Heart left ventricle (tissue), 16 donors: Measurements from ENCODE around the gene TOP1. TPM values are rescaled to one million over a fixed set of nuclear protein-coding genes. Genes with fewer than 3 reads are reported as not detected.
"Not testable (repeated sequence)": the region's sequence is repeated elsewhere in the genome, so short reads cannot be mapped to it uniquely, and the experiment has no call there.

Source experiments
- ATAC-seq, 4 donors: fragments of 200-7000 bp; cut with Tn5 transposase; one replicate each; pipeline ENCODE4 v1.9.1; 2020 to 2022; ENCODE audit warnings: moderate library complexity in 4 of 4, mild to moderate bottlenecking in 3 of 4, moderate number of reproducible peaks in 1 of 4
- DNase-seq, 5 donors: peaks; one replicate each; pipeline ENCODE4 v3.0.0-alpha.2; 2020
- H3K27ac ChIP-seq, 12 donors: fragments of 200-600 bp; sonication (generic) in 4 of 12; one replicate each; pipeline versions ENCODE4 v1.5.0 to v1.8.0; 2016 to 2022; ENCODE audit warnings: mild to moderate bottlenecking in 2 of 12
- H3K27me3 ChIP-seq, 9 donors: fragments of 200-600 bp; sonication (generic) in 2 of 9; one replicate each; pipeline versions ENCODE4 v1.5.1 to v1.8.0; 2016 to 2022; ENCODE audit warnings: mild to moderate bottlenecking in 3 of 9
- H3K36me3 ChIP-seq, 9 donors: fragments of 200-600 bp; sonication (generic) in 2 of 9; one replicate each; pipeline versions ENCODE4 v1.5.0 to v1.8.0; 2018 to 2022; ENCODE audit warnings: mild to moderate bottlenecking in 2 of 9
- H3K4me1 ChIP-seq, 12 donors: fragments of 200-600 bp; sonication (generic) in 4 of 12; one replicate each; pipeline versions ENCODE4 v1.5.0 to v1.8.0; 2016 to 2022; ENCODE audit warnings: mild to moderate bottlenecking in 3 of 12
- H3K4me3 ChIP-seq, 12 donors: fragments of 200-600 bp; sonication (generic) in 4 of 12; one replicate each; pipeline versions ENCODE4 v1.5.0 to v1.8.0; 2017 to 2022; ENCODE audit warnings: mild to moderate bottlenecking in 9 of 12, moderate library complexity in 4 of 12
- H3K9me3 ChIP-seq, 12 donors: fragments of 200-600 bp; sonication (generic) in 4 of 12; one replicate each; pipeline versions ENCODE4 v1.5.0 to v1.8.0; 2016 to 2022; ENCODE audit warnings: mild to moderate bottlenecking in 1 of 12
- POLR2A ChIP-seq, 2 donors: fragments of 450-650 bp; IDR thresholded peaks; one replicate each; pipeline ENCODE4 v1.6.1; 2017; ENCODE audit warnings: antibody characterized with exemption in 2 of 2, mild to moderate bottlenecking in 2 of 2, moderate library complexity in 2 of 2
- WGBS, 4 donors: extraction: QIAGEN DNeasy Blood & Tissue Kit in 2 of 4; methylation state at CpG; one replicate each; pipeline versions ENCODE4 v1.1.5 to v1.1.7; 2013 to 2018; 5-methylcytosine and 5-hydroxymethylcytosine counted together
- intact Hi-C, 10 donors: fragments of 100-400 bp; cut with DNase I; formaldehyde crosslinking; loops; one replicate each; pipeline versions ENCODE4 v1.11.1 to v1.14.2; 2022
- polyA plus RNA-seq, 2 donors: library from polyadenylated mRNA; stranded (reverse); fragments of 200-250 nt; gene quantifications; one replicate each; pipeline ENCODE4 v1.2.3, GENCODE V29; 2013
- total RNA-seq, 9 donors: library from RNA; depleted of rRNA in 2 of 9; stranded (reverse); fragments of >200 nt in 2 of 9; fragmentation: NEBNext Ultra II Directional in 3 of 9; extraction: Animal tissue kit (Norgen Biotek cat#: 25700) in 3 of 9; gene quantifications; one replicate each; pipeline versions ENCODE4 v1.1.0 to v1.2.4, GENCODE V29; 2016 to 2023
- TF ChIP-seq, protein P1 (sequence below), 12 donors: fragments of 200-600 bp; sonication (generic) in 4 of 12; IDR thresholded peaks; one replicate each; pipeline versions ENCODE4 v1.5.0 to v1.8.0; 2018 to 2022; ENCODE audit warnings: antibody characterized with exemption in 12 of 12, mild to moderate bottlenecking in 5 of 12
- donor health status: ischemic (EF 13 %, LVEDD 7.1; RV severe dilation, severe dysfunction).
- donor health status: healthy with polysubstance abuse.
- donor health status: DM: no; HTN: yes; CAD: no.
- donor health status: DM: no; HTN: no; CAD: no.
- donor health status: ischemic (EF 25% LVEDD 6.9; RV normal size, moderate dysfunction).
- donor health status: ischemic (EF 25% LVEDD 5.7; RV mildly dilated, moderate dysfunction).
- donor health status: healthy.
- donor health status: DM: yes; HTN: yes; CAD: no.
- donor health status: ischemic (EF 35%, LVEDD 5.7; RV mildly dilated, moderate dysfunction).
- donor health status: nonischemic (EF 11% LVEDD 7.7; RV severe dilation, severe dysfunction).
- donor health status: DM: yes; HTN: yes; CAD: no.
- donor health status: PGD.
- donor health status: ischemic (EF 29% LVEDD 5.4; RV normal size, mild dysfunction).
- donor health status: nonischemic (EF 23%, LVEDD 6.1; RV moderate dilation, normal function).

The TOP1 gene
- total and polyA plus RNA-seq, 11 donors = 11.6 to 32.3 (median 21.4) TPM

DNA sequence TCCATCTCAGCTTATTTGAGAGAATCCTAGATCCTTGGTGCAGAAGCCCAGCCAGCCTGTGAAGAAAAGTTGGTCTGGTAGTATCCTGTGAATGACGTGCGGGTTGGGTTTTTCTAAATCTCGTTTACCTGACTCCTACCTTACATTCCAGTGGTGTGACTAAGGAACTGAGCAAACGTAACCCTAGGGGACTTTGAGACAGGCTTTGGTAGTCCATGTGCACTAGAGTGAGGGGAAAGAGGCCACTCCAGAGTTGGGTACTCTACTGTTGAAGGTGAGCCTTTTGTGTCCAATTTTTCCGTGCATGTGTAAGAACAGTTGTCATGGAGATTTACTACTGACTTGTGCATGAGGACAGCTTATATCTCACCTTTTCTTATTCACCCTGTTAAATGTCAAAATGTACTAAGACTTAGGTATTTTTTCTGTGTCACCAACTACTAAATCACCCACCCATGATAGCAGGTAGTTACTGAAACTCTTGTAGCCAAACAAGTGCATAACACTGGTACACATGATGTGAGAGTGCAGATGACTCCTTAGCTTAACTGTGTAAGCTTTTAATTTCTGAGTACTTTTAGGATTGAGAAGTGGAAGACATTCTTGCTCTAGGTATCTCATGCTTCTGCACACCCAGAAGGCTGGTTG, 82.4 kb downstream of the TOP1 start:
- no peaks in the 10 kb centered on the region for H3K4me1 ChIP-seq
- H3K27me3 ChIP-seq = no peaks in the 10 kb centered on the region
- H3K36me3 ChIP-seq = peaks cover 0 to 98% (median 89%) of the 10 kb centered on the region in 9 donors
- intact Hi-C loops = no loop called here
- no peak for TF ChIP-seq POLR2A (IDR thresholded peaks at IDR 0.05)
- TF ChIP-seq, protein P1, sequence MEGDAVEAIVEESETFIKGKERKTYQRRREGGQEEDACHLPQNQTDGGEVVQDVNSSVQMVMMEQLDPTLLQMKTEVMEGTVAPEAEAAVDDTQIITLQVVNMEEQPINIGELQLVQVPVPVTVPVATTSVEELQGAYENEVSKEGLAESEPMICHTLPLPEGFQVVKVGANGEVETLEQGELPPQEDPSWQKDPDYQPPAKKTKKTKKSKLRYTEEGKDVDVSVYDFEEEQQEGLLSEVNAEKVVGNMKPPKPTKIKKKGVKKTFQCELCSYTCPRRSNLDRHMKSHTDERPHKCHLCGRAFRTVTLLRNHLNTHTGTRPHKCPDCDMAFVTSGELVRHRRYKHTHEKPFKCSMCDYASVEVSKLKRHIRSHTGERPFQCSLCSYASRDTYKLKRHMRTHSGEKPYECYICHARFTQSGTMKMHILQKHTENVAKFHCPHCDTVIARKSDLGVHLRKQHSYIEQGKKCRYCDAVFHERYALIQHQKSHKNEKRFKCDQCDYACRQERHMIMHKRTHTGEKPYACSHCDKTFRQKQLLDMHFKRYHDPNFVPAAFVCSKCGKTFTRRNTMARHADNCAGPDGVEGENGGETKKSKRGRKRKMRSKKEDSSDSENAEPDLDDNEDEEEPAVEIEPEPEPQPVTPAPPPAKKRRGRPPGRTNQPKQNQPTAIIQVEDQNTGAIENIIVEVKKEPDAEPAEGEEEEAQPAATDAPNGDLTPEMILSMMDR (IDR thresholded peaks at IDR 0.05) = no peak
- DNase-seq (no peak), ATAC-seq (no peak)
- H3K4me3 ChIP-seq = no peak overlapping the region
- H3K27ac ChIP-seq = no peak overlapping the region
- 92 to 98% (median 96%) methylated on average over 5 of the region's 5 CpGs for WGBS, 4 donors
- H3K9me3 ChIP-seq = no peaks in the 10 kb centered on the region

DNA sequence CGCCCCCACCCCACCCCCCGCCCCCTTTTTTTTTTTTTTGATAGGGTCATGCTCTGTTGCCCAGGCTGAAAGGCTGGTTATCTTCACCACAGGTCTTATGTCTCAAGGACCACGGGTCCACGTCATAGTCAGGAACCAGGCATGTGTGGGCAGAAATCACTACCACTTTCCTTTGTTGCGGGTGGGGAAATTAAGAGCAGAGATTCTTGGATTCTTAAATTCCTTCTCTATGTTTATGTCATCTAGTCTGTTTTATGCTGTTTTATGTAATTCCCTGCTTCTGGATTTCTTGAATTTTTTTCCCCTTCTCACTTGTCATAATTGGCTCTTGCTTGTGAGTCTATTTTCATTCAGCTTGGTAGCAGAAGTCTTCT, 82.9 kb downstream of the TOP1 start:
- no peak overlapping the region for H3K4me3 ChIP-seq
- H3K27me3 ChIP-seq = no peaks in the 10 kb centered on the region
- no peaks in the 10 kb centered on the region for H3K9me3 ChIP-seq
- H3K4me1 ChIP-seq = no peaks in the 10 kb centered on the region
- WGBS, 4 donors = 86 to 93% (median 89%) methylated on average over 5 of the region's 5 CpGs
- TF ChIP-seq, protein P1 (IDR thresholded peaks at IDR 0.05) = no peak
- no peak for TF ChIP-seq POLR2A (IDR thresholded peaks at IDR 0.05)
- intact Hi-C loops = no loop called here
- no peak overlapping the region for H3K27ac ChIP-seq
- no peak for ATAC-seq
- H3K36me3 ChIP-seq = peaks cover 0 to 98% (median 93%) of the 10 kb centered on the region in 9 donors
- DNase-seq = no peak

DNA sequence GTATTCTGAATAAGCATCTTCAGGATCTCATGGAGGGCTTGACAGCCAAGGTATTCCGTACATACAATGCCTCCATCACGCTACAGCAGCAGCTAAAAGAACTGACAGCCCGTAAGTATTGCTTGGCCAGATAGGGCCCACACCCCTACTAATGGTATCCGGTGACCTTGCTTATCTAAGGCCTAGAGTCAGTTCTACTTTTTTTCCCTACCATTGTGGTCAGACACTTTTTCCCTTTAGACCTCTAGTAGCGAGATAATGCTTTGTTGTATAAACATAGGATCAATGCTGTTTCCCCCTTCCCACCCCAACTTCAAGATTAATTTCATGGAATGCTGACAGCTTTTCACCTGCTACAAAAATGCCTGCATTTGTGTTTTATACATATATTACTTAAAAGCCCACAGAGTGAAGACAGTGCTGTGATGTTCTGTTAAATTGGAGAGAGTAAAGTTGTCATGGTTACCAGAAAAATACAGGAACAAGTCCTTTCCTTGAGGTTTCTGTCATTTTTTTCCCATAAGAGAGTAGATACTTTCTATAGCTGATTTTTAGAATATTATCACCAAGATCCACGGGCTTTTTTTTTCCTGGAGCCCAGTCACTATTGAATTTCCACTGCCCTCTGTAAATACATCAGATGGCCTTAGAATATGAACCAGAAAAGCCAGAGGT, 87.8 kb downstream of the TOP1 start:
- no peak for ATAC-seq
- intact Hi-C loops = no loop called here

DNA sequence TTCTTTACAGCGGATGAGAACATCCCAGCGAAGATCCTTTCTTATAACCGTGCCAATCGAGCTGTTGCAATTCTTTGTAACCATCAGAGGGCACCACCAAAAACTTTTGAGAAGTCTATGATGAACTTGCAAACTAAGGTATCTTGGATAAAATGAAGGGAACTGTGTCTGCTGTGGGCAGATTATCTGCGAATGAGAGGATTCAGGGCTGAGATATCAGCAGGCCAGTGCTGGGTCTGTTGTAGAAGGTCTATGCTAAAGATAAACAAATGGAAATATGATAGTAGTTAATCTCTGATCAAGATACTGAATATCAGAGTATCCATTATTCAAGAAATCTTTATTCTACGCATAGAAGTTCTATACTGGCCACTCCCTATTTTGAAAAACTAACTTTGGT, 89.5 kb downstream of the TOP1 start:
- H3K4me3 ChIP-seq, H3K9me3 ChIP-seq, H3K27me3 ChIP-seq, H3K27ac ChIP-seq, DNase-seq, H3K4me1 ChIP-seq, ATAC-seq, intact Hi-C loops: not testable (repeated sequence)
- peaks cover 2 to 100% (median 100%) of the 10 kb centered on the region in 9 donors for H3K36me3 ChIP-seq
- TF ChIP-seq, protein P1 (IDR thresholded peaks at IDR 0.05) = peak in 1 of 12 donors; percentile 21
- WGBS, 4 donors = 79 to 86% (median 80%) methylated on average over 6 of the region's 6 CpGs

More for the DNA sequence above, 87.8 kb downstream of the TOP1 start:
- no peak overlapping the region for H3K4me3 ChIP-seq
- no peaks in the 10 kb centered on the region for H3K27me3 ChIP-seq
- no peaks in the 10 kb centered on the region for H3K4me1 ChIP-seq
- peaks cover 0 to 100% (median 98%) of the 10 kb centered on the region in 9 donors for H3K36me3 ChIP-seq
- DNase-seq = no peak
- WGBS, 4 donors = 74 to 79% (median 78%) methylated on average over 6 of the region's 6 CpGs
- no peak overlapping the region for H3K27ac ChIP-seq
- no peaks in the 10 kb centered on the region for H3K9me3 ChIP-seq
- TF ChIP-seq, protein P1 (IDR thresholded peaks at IDR 0.05) = no peak
- TF ChIP-seq POLR2A (IDR thresholded peaks at IDR 0.05) = no peak
